Measurements from ENCODE around the gene CUL9.

CUL9 gene

DNA sequence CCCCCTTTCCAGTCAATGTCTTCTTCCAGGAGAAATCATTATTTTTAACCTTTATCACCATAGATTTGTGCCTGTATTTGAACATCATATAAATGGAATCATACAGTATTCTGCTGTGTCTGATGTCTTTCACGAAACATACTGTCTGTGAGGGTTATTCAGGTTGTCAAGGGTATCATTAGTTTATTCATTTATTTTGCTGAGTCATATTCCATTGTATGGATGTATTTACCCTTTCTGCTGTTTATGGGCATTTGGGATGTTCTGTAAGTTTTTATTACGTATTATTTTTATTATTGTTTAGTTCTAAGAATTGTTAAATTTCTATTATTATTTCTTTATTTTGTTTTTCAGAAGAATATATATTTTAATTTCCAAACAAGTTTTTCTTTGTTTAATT lies 25.3 kb downstream of the CUL9 start:
- Histone ChIP-seq H3K4me3 (replicated peaks; ENCODE audit: insufficient read depth, low read length) (no peak overlapping the region), H3K27ac (replicated peaks) (no peak overlapping the region), H3K27me3 (ENCODE audit: insufficient read depth, poor library complexity, severe bottlenecking) (no peaks in the 10 kb centered on the region)
- no peak for DNase-seq (ENCODE audit: low read depth in 1 of 2, low spot score in 1 of 2)
- TF ChIP-seq, protein P1, sequence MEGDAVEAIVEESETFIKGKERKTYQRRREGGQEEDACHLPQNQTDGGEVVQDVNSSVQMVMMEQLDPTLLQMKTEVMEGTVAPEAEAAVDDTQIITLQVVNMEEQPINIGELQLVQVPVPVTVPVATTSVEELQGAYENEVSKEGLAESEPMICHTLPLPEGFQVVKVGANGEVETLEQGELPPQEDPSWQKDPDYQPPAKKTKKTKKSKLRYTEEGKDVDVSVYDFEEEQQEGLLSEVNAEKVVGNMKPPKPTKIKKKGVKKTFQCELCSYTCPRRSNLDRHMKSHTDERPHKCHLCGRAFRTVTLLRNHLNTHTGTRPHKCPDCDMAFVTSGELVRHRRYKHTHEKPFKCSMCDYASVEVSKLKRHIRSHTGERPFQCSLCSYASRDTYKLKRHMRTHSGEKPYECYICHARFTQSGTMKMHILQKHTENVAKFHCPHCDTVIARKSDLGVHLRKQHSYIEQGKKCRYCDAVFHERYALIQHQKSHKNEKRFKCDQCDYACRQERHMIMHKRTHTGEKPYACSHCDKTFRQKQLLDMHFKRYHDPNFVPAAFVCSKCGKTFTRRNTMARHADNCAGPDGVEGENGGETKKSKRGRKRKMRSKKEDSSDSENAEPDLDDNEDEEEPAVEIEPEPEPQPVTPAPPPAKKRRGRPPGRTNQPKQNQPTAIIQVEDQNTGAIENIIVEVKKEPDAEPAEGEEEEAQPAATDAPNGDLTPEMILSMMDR (IDR thresholded peaks at IDR 0.05; ENCODE audit: insufficient read depth, low read length), result no peak
- TF ChIP-seq SPI1 (IDR thresholded peaks at IDR 0.05; ENCODE audit: borderline replicate concordance, low read depth) (no peak), GABPA (IDR thresholded peaks at IDR 0.05; ENCODE audit: low read depth) (no peak), POLR2AphosphoS5 (IDR thresholded peaks at IDR 0.05; ENCODE audit: low read depth) (no peak)
- TF ChIP-seq, protein P2, sequence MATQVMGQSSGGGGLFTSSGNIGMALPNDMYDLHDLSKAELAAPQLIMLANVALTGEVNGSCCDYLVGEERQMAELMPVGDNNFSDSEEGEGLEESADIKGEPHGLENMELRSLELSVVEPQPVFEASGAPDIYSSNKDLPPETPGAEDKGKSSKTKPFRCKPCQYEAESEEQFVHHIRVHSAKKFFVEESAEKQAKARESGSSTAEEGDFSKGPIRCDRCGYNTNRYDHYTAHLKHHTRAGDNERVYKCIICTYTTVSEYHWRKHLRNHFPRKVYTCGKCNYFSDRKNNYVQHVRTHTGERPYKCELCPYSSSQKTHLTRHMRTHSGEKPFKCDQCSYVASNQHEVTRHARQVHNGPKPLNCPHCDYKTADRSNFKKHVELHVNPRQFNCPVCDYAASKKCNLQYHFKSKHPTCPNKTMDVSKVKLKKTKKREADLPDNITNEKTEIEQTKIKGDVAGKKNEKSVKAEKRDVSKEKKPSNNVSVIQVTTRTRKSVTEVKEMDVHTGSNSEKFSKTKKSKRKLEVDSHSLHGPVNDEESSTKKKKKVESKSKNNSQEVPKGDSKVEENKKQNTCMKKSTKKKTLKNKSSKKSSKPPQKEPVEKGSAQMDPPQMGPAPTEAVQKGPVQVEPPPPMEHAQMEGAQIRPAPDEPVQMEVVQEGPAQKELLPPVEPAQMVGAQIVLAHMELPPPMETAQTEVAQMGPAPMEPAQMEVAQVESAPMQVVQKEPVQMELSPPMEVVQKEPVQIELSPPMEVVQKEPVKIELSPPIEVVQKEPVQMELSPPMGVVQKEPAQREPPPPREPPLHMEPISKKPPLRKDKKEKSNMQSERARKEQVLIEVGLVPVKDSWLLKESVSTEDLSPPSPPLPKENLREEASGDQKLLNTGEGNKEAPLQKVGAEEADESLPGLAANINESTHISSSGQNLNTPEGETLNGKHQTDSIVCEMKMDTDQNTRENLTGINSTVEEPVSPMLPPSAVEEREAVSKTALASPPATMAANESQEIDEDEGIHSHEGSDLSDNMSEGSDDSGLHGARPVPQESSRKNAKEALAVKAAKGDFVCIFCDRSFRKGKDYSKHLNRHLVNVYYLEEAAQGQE (IDR thresholded peaks at IDR 0.05; ENCODE audit: insufficient replicate concordance, low read depth), result no peak

DNA sequence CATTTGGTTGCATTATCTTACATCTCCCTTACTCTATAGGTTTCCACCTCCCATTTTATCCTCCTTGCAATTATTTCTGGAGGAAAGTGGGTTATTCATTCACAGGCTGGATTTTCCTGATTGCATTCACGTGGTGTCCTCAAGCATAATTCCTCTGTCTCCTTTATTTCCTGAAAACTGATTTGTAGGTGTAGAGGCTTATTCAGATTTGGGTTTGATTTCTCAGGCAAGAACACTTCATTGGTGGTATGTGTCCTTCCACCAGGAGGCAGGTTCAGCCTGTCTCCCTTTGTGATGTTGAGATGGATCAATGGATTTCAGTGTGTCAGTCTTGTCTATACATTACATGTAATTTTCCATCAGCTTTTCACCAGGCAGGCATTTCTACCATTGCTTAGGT lies 30.0 kb downstream of the CUL9 start:
- TF ChIP-seq POLR2AphosphoS5 (IDR thresholded peaks at IDR 0.05; ENCODE audit: low read depth) (no peak), GABPA (IDR thresholded peaks at IDR 0.05; ENCODE audit: low read depth) (no peak), SPI1 (IDR thresholded peaks at IDR 0.05; ENCODE audit: borderline replicate concordance, low read depth) (no peak)
- TF ChIP-seq, protein P1 (IDR thresholded peaks at IDR 0.05; ENCODE audit: insufficient read depth, low read length), result no peak
- TF ChIP-seq, protein P2 (IDR thresholded peaks at IDR 0.05; ENCODE audit: insufficient replicate concordance, low read depth), result no peak
- Histone ChIP-seq H3K27me3 (ENCODE audit: insufficient read depth, poor library complexity, severe bottlenecking) (no peaks in the 10 kb centered on the region), H3K4me3 (replicated peaks; ENCODE audit: insufficient read depth, low read length) (no peak overlapping the region), H3K27ac (replicated peaks) (no peak overlapping the region)
- no peak for DNase-seq (ENCODE audit: low read depth in 1 of 2, low spot score in 1 of 2)

DNA sequence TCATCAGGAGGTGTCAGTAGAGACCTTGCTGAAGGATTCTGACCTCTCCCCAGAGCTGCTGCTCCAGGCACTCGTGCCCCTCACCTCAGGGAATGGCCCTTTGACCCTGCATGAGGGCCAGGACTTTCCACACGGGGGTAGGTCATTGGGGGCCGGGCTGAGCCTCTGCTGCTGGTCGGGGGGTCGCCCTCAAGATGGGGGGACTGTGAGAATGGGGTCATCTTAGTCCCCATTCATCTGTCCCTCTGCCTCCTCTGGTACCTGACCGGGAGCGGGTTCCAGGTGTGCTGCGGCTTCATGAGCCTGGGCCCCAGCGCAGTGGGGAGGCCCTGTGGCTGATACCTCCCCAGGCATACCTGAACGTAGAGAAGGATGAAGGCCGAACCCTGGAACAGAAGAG lies 31.4 kb downstream of the CUL9 start:
- no peak overlapping the region for H3K27ac ChIP-seq (replicated peaks)
- no peak overlapping the region for H3K4me3 ChIP-seq (replicated peaks; ENCODE audit: insufficient read depth, low read length)
- H3K27me3 ChIP-seq (ENCODE audit: insufficient read depth, poor library complexity, severe bottlenecking), result no peaks in the 10 kb centered on the region
- TF ChIP-seq, protein P2 (IDR thresholded peaks at IDR 0.05; ENCODE audit: insufficient replicate concordance, low read depth), result no peak
- TF ChIP-seq POLR2AphosphoS5 (IDR thresholded peaks at IDR 0.05; ENCODE audit: low read depth) (no peak), SPI1 (IDR thresholded peaks at IDR 0.05; ENCODE audit: borderline replicate concordance, low read depth) (no peak), GABPA (IDR thresholded peaks at IDR 0.05; ENCODE audit: low read depth) (no peak)
- TF ChIP-seq, protein P1 (IDR thresholded peaks at IDR 0.05; ENCODE audit: insufficient read depth, low read length), result no peak
- no peak for DNase-seq (ENCODE audit: low read depth in 1 of 2, low spot score in 1 of 2)

All from HL-60 (cell line).